HL-60/S4 treated with phorbol 12-myristate 13-acetate at 8.2 ng/mL for 4 days and 3 days (cell line): ENCODE measurements around the gene YIPF2.

Source experiments
- in situ Hi-C: fragments of 300-500 bp; cut with MboI; formaldehyde crosslinking; loops from 2 replicates; pipeline ENCODE4 v1.15.0; 2022; ENCODE audit warnings: low sequenced_read_pairs

The YIPF2 gene

DNA sequence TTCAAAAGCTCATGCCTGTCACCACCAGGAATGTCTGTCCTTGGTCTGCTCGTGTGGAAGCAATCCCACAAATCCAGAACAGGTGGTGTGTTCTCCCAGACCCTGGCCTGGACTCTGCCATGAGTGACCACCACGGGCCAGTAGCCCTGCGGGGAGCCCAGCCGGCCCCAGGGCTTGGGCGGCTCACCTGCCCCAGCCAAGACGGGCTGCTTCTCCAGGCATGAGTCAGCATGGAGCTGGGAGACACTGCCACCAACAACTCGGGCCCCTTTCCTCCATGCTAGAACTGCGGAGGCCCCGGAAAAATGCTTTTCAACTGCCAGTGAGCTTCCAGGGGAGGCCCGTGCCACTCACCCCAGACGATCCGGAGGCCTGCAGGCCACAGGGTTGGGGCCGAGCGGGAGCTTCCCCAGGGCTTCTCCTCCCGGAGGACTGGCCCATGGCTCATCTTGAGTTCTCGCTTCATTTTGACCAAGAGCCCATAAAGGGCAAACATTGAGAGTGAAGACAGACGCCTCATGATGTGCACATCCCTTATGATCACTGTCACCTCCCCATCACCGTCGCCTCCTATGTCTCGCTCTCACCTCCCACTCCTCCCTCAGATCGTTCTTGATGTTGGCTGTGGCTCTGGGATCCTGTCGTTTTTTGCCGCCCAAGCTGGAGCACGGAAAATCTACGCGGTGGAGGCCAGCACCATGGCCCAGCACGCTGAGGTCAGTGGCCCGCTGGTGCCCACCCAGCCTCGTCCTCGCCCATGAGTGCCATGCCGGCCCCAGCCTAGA is 16.7 kb downstream of the YIPF2 start:
- in situ Hi-C loops: no loop called here

DNA sequence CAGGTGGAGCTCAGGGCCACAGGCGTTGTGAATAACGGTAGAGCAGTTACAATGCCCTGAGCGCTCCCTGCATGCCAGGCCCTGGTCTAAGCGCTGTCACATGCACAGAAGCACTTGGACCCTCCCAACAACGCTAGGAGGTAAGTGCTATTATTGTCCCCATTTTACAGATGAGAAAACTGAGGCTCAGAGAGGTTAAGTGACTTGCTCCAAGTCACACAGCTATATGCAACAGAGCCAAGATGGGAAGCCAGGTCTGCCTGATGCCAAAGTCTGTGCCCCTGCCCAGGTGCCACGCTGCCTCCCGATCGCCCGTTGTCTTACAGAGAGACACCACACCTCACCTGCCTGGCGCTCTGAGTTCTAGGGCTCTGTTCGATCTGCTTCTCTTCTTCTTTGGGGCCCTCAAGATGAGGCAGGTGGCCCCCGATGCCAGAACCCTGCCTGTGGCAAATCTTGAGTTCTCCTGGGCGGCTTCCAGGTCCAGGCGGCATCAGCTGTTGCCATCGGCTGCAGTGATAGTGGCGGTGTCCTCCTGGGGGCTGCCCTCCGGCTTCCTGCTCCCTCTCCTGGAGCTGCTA is 20.0 kb downstream of the YIPF2 start:
- in situ Hi-C loops: no loop called here

DNA sequence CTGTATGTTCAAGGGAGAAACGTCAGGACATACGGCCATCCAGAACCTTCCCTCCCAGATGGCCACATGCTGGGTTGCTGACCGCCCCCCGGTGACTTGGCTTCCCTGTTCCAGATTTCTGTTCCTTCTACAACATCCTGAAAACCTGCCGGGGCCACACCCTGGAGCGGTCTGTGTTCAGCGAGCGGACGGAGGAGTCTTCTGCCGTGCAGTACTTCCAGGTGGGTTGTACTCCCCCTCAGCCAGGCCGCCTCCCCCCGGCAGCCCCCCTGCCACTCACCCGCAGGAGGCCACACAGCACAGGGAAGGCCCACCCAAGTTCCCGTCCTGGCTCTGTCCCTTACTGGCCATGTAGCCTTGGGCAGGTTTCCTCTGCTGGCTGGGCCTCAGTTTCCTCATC is 20.5 kb downstream of the YIPF2 start:
- in situ Hi-C loops: no loop called here

DNA sequence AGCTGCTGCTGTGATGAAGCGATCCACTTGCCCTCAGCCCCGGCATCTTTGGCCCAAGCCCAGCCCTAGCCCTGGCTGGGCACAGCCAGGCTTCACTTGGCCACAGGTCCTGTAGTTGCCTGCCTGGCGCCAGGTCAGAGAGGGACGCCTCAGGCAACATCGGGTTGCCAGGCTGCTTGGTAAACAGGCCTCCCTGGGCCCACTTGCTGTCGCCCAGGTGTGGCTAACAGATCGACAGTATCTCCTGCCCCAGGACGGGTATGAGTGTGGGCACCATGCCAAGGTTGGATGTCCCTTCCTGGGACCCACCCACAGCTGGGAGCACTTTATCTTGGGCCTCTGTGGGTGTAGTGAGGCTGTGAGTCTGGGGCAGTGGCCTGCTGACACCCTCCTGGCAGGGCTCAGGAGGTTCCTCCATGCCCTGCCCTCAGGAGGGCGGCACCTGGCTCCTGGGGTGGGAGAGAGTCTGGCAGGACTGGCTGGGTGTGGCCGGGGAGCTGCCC is 29.2 kb downstream of the YIPF2 start:
- in situ Hi-C loops: no loop called here

DNA sequence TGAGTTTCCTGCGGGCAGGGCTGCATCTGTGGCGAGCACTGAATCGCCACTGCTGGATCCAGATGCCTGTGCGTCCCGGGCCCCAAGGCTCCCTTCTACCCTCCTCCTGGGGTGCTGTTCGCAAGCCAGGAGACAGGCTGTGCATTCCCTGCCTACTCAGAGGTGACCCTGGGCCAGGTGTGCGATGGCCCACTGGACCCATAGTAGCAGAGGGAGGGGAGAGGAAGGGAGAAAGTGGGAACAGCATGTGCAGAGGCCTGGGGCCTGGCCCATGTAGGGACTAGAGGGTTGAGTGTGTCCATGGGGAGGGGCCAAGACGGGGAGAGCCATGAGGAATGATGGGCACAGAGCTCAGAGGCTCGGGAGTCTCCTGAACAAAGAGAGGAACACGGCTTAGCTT is 29.8 kb downstream of the YIPF2 start:
- in situ Hi-C loops: no loop called here

DNA sequence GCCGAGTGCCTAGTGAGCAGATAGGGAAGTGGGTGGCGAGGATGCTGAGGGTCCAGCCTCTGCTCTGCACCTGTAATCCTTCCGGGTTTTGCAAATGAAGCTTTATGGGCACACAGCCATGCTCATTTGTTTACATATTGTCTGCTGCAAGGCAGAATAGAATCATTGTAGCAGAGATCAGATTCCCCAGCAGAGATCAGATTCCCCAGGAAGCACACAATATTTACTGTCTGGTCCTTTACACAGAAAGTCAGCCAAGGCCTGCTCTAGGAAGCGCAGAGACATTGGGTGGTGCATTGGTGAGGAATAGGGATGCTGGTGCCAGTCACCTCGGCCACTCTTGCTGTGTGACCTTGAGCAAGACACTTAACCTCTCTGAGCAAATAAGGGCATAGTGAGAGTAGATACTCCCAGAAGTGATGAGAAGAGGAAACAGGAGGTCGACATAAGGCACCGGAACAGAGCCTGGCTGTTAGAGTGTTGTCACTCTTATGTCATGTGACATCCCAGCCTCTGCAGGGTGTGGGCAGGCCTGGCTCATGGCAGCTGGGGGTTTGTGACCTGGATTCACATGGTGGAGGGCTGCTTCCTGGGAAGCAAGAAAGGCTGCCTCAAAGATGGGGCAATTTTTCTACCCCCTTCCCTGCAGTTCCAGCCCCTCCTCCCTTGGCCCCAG is 31.4 kb downstream of the YIPF2 start:
- in situ Hi-C loops: no loop called here

DNA sequence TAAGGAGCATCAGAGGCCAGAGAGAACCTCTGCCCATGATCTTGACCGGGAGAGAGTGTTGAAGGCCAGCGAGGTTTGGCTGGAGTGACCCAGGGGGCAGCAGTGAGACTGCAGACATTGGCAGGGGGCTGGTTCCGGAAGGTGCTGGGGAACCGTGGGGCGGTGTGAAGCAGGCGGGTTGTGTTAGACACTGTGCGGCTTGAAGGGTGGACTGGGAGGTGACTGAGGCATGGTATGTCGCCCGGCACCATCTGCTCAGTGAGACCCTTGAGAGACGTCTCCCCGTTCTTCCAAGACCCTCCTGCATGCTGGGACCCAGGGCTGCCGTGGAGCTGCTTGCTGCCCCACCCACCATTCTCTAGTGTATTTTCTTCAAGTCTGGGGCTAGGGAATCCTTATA is 32.5 kb downstream of the YIPF2 start:
- in situ Hi-C loops: no loop called here

DNA sequence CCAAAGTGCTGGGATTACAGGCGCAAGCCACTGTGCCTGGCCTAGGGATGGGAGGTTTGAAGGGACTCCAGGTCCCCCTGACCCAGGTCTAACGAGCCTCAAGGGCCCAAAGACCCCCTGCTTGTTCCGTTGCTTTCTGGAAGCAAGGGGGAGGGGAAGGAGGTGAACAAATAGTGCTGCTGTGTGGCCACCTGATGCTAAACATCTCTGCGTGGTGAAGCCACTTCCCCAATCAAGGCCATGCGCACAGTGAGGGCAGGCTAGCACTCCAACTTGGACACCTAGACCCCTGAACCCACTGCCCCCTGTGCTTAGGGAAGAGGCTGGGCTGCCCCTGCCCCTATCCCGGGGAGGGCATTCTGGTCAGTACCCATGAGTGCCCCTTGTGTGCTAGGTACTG is 33.1 kb downstream of the YIPF2 start:
- in situ Hi-C loops: no loop called here

DNA sequence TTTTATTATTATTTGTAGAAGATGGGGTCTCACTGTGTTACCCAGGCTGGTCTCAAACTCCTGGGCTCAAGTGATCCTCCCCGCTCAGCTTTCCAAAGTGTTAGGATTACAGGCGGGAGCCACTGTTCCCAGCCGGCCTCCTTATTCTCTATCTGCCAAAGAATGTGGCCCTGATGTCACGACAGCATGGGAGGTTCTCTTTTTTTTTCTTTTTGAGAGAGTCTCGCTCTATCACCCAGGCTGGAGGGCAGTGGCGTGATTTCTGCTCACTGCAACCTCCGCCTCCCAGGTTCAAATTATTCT is 33.6 kb downstream of the YIPF2 start:
- in situ Hi-C loops: no loop called here

DNA sequence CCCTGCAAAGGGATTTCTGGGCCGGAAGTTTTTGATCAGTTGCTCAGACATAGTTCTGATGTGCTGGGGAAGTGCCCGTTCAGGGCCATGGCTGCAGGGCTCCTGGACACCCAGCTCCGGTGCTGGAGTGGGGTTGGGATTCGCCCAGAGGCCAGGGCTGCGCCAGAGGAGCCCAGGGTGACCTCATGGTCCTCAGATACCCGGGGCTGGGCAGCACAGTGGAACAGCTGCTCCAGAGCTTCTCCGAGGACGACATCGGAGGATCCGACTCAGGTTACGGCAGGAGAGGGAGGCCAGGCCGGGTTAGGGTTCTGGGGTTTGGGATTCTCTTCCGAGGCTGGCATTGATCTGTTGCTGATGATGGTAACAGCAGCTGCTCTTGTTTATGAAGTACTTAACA is 36.2 kb downstream of the YIPF2 start:
- in situ Hi-C loops: no loop called here

DNA sequence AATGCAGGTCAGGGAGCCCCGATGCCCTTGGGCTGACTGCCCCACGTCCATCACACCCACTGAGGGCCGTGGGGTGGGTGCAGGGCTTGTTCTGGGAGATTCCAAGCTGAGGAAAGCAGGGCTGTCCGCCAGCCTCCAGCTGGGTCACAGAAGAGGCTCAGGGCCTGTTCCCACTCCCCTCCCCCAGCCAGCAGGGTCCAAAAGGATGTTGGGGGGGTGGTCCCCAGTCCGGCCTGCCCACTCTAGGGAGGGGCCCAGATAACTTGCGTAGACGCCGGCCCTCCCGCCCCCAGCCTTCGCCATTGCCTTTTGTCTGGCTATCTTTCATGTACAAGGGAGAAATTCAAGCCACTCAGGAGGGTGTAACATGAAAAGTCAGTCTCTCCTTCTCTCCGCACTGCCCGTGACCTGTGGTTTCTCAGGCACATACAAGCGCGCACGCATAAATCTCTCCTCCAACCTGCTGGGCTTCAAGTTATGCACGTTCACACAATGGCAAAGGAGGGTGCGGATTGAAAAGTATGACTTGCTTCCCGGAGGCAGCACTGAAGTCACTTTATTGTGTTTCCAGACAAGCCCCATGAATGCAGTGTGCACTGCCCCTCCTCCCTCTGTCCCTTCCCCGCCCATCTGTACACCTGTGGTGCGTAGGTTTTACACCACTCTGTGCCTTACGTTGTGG is 36.9 kb downstream of the YIPF2 start:
- in situ Hi-C loops: no loop called here

DNA sequence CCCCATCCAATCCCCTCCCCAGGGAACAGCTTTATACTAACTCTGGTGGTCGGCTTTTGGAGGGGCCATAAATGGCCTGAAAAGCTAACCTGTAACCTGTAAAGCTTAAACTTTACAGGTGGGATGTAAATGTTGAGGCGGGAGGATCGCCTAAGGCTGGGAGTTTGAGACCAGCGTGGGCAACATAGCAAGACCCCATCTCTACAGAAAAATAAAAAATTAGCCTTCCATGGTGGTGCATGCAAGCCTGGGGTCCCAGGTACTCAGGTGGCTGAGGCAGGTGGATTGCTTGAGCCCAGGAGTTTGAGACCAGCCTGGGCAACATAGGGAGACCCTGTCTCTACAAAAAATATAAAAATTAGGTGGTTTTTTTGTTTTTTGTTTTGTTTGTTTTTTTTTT is 38.6 kb downstream of the YIPF2 start:
- in situ Hi-C loops: no loop called here

DNA sequence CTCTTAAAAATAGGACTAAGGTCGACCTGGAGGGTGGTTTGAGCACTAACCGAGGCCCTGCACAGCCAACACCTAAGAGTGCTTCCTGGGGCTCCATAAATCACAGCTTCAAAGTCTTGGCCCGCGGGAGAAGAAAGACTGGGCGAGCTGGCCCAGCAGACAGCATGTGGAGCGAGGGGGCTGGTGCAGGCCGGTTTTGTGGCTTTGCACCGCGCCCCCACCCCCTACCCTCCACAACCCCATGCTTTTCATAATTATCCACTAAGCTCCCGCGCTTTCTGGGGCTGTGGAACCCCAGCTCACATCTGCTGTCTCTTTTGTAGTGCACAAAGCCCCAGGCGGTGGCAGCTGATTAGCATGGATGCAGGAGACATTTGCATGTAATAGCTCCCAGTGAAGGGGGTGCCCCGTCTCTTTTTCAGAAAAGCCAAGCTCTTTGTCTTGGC is 40.0 kb downstream of the YIPF2 start:
- in situ Hi-C loops: no loop called here

DNA sequence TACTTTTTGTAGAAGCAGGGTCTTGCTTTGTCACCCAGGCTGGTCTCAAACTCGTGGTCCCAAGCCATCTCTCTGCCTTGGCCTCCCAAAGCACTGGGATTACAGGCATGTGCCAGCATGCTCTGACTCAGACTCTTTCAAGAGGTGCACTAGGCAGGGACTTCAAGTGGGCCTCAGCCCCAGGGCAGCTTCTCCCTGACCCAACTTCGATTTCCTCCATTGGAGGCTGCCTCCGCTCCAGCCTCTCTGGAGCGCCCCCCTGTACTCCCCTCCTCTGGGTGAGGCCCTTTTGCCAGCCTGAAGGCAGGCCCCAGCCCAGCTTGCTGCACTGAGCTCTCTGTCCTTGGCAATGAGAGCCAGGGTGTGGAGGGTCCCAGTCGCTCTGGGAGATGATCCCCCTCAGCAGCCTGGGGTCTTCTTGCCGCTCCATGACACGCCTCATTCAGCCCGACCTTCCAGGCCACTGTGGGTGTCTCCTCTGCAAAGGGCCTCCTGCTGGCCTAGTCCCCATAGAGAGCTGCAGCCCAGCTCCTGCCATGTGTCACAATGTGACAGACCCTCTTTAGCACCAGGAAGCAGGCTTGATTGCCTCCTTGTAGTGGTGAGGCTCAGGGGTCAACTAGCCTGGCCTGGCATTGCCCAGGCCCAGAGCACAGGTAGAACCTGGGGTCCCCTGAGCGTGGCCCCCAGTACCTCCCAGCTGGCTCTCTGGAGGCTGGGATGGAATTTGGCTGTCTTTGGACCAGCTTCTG is 40.6 kb downstream of the YIPF2 start:
- in situ Hi-C loops: no loop called here

DNA sequence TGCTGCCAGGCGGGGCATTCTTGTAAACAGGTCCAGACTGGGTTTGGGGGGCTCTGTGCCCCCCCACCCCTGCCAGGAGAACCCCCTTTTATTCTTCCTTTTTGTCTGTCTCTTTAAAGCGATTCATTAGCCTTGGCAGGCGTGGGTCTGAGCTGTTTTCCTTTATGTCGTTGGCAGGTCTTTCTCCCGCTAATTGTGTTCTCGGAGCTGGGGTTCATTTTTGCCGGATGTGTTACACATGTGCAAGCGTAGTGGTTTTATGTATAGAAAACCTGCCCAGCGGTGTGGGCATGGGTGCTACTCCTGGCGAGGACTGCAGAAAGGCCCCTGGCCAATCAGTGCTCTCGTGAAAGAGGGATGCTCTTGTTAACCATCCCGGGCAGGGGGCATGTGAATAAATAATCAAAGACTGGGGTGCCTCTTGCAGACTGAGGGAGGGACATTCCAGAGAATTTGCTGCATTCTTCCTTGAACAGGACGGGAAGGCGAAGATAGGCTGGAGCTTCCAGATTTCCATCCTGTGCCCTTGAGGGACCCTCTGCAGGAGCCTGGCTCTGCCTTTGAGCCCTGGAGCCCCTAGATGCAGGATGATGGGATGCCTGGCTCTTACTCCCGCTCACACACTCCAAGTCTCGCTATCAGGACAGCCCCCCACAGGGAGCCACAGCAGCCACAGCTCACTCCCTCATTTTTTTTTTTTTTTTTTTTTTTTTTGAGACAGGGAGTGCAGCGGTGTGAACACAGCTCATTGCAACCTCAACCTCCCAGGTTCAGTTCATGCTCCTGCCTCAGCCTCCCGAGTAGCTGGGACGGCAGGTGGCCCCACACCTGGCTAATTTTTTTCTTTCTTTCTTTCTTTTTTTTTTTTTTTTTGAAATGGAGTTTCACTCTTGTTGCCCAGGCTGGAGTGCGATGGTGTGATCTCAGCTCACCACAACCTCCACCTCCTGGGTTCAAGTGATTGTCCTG is 43.0 kb downstream of the YIPF2 start:
- in situ Hi-C loops: no loop called here

DNA sequence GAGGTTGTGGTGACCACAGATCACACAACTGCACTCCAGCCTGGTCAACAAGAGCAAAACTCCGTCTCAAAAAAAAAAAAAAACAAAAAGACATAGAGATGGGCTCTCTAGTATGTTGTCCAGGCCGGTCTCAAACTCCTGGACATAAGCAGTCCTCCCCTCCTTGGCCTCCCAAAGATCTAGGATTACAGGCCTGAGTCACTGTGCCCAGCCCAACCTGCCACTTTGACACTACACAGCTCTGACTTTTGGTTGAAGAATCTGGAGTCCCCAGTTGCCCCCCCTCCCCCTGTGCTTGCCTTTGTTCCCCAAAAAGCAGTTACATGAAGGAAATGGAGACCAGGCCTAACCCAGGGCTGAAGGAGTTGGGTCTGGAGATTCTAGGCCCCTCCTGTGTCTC is 44.2 kb downstream of the YIPF2 start:
- in situ Hi-C loops: no loop called here

DNA sequence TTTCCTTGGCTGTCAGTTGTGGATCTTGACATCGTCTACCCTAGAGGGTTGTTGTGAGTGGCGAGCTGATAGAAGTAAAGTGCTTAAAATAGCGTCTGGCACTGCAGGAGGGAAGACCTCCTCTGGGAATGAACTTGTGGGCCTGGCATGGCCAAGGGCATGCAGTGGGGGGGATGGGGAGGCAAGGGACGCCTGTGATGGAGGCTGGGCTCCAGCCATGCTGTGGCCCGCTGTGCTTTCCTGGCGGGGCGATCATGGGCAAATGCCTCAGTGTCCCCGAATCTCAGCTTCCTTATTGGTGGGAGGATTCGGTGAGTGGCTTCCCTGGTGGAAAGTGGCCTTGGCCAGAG is 46.4 kb downstream of the YIPF2 start:
- in situ Hi-C loops: no loop called here

DNA sequence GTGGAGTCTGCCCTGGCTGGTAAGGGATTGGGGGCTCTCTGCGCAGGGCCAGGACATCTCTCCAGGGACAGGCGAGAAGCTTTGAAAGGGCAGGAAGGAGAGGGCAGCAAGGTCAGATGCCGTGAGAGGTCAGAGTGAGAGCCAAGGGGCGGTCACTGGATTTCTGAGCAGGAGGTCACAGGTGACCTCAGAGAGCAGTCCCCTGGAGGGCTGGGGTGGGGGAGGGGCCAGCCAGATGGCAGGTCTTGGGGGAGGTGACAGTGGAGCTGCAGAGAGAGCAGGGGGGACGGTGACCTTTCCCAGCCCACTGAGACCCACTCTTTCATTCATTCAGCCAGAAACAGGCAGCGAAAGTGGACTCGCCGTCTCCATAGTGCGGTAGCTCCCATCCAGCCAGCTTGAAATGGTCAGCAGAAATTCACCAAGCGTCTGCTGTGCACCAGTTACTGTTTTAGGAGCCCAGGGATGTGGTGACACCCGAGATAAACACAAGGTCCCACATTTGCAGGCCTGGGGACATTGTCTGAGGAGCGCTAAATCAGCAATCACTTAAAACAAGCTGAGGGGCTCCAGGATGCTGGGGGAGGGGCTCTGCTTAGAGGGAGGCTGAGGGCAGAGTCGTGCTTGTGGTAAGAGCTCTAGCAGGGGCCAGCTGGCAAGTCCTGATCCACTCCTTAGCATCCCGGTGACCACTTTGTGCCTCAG is 46.9 kb downstream of the YIPF2 start:
- in situ Hi-C loops: no loop called here

DNA sequence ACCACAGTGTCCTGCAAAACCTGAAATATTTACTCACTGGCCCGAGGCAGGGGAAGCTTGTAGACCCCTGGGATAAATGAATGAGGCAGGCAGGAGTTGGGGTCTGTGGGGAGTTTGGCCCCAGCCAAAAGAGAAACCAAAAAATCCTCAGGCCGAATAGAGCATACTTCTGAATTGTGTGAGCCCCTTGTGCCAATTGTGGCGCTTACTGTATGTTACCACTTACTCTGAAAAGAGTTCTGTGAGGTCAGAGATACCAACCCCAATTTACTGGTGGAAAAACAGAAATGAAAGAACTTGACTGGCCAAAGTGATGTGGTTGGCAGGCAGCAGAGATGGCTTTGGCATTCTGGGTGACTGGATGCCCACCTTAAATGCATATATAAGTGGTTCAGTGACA is 50.2 kb downstream of the YIPF2 start:
- in situ Hi-C loops: no loop called here
